Activated naive CD8-positive, alpha-beta T cell treated with anti-CD3 and anti-CD28 coated beads, Interleukin-2, amount 10 ng/mL, durations not matched to agents 7 days and 5 days (primary cell): ENCODE measurements around the gene ATP2C2. TPM values are rescaled to one million over a fixed set of nuclear protein-coding genes. Genes with fewer than 3 reads are reported as not detected.

Experiments used
- ATAC-seq: fragments of 150-1000 bp; cut with Tn5 transposase; one replicate; pipeline ENCODE4 v1.10.0; 2021; ENCODE audit warnings: low read depth, moderate library complexity
- POLR2A ChIA-PET: fragments of 350-600 bp; sonication (Branson Sonifier 250); formaldehyde crosslinking; loops from one replicate; lab custom pipeline; 2021; ENCODE audit warnings: antibody characterized with exemption; lab: Charles Lee
- DNase-seq: peaks from one replicate; pipeline ENCODE4 v3.0.0; 2021
- H3K27ac Mint-ChIP-seq: one replicate; pipeline ENCODE4 v1.8.0; 2022; ENCODE audit warnings: mild to moderate bottlenecking, mixed read lengths
- H3K27me3 Mint-ChIP-seq: one replicate; pipeline ENCODE4 v1.8.0; 2022; ENCODE audit warnings: mild to moderate bottlenecking, moderate library complexity, mixed read lengths
- H3K36me3 Mint-ChIP-seq: one replicate; pipeline ENCODE4 v1.8.0; 2021; ENCODE audit warnings: mild to moderate bottlenecking, mixed read lengths
- H3K4me1 Mint-ChIP-seq: one replicate; pipeline ENCODE4 v1.8.0; 2021; ENCODE audit warnings: mixed read lengths
- H3K4me3 Mint-ChIP-seq: one replicate; pipeline ENCODE4 v1.8.0; 2022; ENCODE audit warnings: mild to moderate bottlenecking, moderate library complexity, mixed read lengths
- H3K9me3 Mint-ChIP-seq: one replicate; pipeline ENCODE4 v1.8.0; 2021; ENCODE audit warnings: mixed read lengths
- total RNA-seq, 2 experiments: library from RNA; stranded (reverse); gene quantifications; one replicate each; pipeline ENCODE4 v1.2.3, GENCODE V29; 2021

Gene ATP2C2
- total RNA-seq, 2 experiments from 2014 or later: not detected

- Mint-ChIP-seq H3K27me3 (no peaks in the 10 kb centered on the region), H3K36me3 (peaks cover 46% of the 10 kb centered on the region), H3K9me3 (no peaks in the 10 kb centered on the region), H3K4me3 (no peak overlapping the region), H3K4me1 (no peaks in the 10 kb centered on the region), H3K27ac (no peak overlapping the region)
- DNase-seq: peak; percentile 20
- POLR2A ChIA-PET: no interaction called here
- ATAC-seq: no peak
Measured at GRCh38 chr16:84482001-84482891, 113.9 kb downstream of the ATP2C2 start.

- no peaks in the 10 kb centered on the region for H3K27me3 Mint-ChIP-seq
- ATAC-seq (no peak), DNase-seq (peak; percentile 19)
- H3K9me3 Mint-ChIP-seq: no peaks in the 10 kb centered on the region
- H3K36me3 Mint-ChIP-seq: peaks cover 41% of the 10 kb centered on the region
- no peaks in the 10 kb centered on the region for H3K4me1 Mint-ChIP-seq
- POLR2A ChIA-PET: no interaction called here
- H3K4me3 Mint-ChIP-seq: no peak overlapping the region
- H3K27ac Mint-ChIP-seq: peak overlapping the region; percentile 25
Measured at GRCh38 chr16:84482951-84483881, 114.9 kb downstream of the ATP2C2 start.

DNA sequence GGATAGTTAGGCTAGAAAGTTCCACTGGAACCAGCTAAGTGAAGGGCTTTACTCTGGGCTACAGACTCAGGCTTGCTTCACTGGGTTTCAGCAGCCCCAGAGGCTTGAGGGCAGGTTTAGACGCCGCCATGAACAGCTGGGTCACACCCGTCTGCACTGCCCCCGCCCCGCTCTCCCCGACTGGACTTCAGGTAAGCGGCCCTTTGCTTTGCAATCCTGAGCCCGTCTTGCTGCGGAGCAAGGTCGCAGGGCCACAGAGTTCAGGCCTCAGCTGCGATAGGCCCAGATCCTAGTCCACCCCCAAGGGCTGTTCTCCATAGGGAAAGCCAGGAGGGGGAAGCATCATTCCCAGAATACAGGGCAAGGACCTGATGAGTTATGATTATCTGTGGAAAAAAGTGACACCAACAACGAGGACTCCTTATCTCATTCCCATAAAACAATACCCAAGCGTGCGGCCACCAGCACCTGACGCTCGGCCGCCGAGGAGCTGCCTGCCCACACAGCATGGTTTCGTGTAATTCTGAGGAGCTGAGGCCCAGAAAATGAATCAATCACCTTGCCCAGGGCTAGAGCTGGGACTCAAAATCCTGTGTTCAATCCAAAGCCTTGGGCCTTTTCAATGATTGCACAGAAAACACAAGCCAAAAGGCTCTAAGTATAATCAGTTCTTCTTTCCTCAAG lies 115.7 kb downstream of the ATP2C2 start:
- Mint-ChIP-seq H3K4me1 (peaks cover under 1% of the 10 kb centered on the region), H3K4me3 (no peak overlapping the region), H3K36me3 (peaks cover 35% of the 10 kb centered on the region), H3K27ac (peak overlapping the region; percentile 25), H3K9me3 (no peaks in the 10 kb centered on the region), H3K27me3 (no peaks in the 10 kb centered on the region)
- ATAC-seq (no peak), DNase-seq (peak; percentile 17)
- POLR2A ChIA-PET: no interaction called here

DNA sequence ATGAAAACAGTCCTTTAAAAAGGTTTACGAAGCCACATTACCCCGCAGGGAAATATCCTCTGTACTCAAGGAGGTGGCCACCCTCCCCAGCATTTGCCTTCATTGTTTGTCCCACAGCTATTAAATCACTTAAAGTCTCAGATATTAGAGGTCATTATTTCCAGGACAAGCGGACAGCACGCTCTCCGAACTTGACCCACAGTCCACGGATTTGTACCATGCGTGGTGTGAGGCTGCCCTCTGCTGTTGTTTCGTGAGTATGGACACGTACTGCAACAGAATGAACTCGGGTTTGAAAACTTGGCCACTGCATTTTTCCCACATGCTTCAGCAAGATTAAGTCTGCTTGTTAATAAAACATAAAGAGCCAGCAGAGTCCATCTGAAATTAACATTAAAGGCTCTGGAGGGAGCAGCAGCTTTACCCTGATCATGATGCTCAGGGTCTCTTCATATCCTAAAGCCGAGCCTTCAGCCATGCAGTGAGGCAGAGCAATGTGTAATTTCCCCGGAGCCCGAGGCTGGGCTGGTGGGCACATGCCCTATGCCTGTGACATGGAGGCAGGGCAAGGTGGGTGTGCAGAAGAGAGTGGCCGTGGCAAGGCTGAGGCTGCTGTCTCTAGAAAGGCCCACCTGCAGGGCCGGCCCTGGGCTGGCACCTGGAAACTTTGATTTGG lies 116.4 kb downstream of the ATP2C2 start:
- peak; percentile 16 for DNase-seq
- ATAC-seq: no peak
- Mint-ChIP-seq H3K27ac (no peak overlapping the region), H3K9me3 (no peaks in the 10 kb centered on the region), H3K4me3 (no peak overlapping the region), H3K4me1 (peaks cover 4% of the 10 kb centered on the region), H3K36me3 (peaks cover 36% of the 10 kb centered on the region), H3K27me3 (no peaks in the 10 kb centered on the region)
- POLR2A ChIA-PET: no interaction called here

DNA sequence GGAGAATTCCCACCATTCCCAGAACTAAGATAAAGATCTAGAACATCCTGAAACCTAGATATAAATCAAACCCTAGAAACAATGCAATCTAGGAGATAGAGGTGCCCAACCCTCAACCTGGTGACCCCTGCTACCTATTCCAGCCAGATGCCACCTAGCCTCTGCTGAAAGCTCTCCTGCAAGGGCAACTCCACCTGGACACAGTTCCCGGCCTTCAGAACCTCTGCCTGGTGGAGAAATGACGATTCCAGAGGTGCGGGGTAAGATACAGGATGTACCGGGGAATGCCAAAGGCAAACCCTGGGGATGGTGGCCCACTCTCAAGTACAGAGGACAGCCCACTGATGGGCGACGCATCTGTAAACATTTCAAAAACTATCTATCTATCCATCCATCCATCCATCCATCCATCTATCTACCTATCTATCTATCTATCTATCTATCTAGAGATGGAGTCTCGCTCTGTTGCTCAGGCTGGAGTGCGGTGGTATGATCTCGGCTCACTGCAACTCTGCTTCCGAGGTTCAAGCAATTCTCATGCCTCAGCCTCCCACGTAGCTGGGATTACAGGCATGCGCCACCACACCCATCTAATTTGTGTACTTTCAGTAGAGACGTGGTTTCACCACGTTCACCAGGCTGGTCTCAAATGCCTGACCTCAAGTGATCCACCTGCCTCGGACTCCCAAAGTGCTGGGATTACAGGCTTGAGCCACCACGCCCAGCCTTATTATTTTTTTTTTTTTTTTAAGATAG lies 117.1 kb downstream of the ATP2C2 start:
- POLR2A ChIA-PET: no interaction called here
- DNase-seq (peak; percentile 16), ATAC-seq (no peak)
- Mint-ChIP-seq H3K27me3 (no peaks in the 10 kb centered on the region), H3K27ac (no peak overlapping the region), H3K36me3 (peaks cover 35% of the 10 kb centered on the region), H3K9me3 (no peaks in the 10 kb centered on the region), H3K4me3 (no peak overlapping the region), H3K4me1 (peaks cover 7% of the 10 kb centered on the region)

GRCh38 chr16:84486126-84486525 lies 117.8 kb downstream of the ATP2C2 start:
- peaks cover 7% of the 10 kb centered on the region for H3K4me1 Mint-ChIP-seq
- no peak overlapping the region for H3K4me3 Mint-ChIP-seq
- DNase-seq (peak; percentile 4), ATAC-seq (no peak)
- H3K36me3 Mint-ChIP-seq: peaks cover 38% of the 10 kb centered on the region
- POLR2A ChIA-PET: no interaction called here
- H3K27ac Mint-ChIP-seq: no peak overlapping the region
- no peaks in the 10 kb centered on the region for H3K9me3 Mint-ChIP-seq
- no peaks in the 10 kb centered on the region for H3K27me3 Mint-ChIP-seq

DNA sequence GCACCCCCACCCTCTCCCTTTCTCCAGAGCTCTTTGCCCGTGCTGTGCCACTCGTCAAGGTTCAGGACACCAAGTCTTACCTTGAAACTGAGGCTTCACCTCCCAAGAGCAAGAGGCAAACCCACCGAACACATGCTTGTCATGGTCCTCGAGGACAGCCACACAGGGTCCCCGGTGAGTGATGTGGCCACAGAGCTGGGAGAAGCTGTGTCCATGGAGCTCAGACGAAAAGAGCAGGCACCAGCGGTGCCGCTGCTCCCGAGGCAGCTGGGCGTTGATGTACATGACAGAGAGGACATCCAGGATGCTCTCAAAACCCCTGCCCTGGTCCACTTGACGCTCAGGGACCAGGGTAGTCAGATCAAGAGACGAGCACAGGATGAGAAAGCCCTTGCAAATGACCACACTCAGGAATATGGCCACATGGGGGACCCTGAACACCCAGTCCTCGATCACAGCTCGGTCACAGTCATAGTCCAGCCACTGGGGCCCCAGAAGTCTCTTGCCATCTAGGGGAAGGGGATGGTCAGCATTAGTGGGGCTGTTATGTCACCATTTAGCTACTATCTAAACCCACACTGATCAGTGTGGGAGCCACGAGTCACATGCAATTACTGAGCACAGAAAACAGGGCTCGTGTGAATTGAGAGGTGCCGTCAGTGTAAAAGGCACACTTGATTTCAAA lies 118.4 kb downstream of the ATP2C2 start:
- ATAC-seq (no peak), DNase-seq (peak; percentile 10)
- H3K27ac Mint-ChIP-seq: no peak overlapping the region
- H3K36me3 Mint-ChIP-seq: peaks cover 42% of the 10 kb centered on the region
- H3K4me3 Mint-ChIP-seq: no peak overlapping the region
- peaks cover 7% of the 10 kb centered on the region for H3K4me1 Mint-ChIP-seq
- POLR2A ChIA-PET: no interaction called here
- H3K9me3 Mint-ChIP-seq: no peaks in the 10 kb centered on the region
- no peaks in the 10 kb centered on the region for H3K27me3 Mint-ChIP-seq

DNA sequence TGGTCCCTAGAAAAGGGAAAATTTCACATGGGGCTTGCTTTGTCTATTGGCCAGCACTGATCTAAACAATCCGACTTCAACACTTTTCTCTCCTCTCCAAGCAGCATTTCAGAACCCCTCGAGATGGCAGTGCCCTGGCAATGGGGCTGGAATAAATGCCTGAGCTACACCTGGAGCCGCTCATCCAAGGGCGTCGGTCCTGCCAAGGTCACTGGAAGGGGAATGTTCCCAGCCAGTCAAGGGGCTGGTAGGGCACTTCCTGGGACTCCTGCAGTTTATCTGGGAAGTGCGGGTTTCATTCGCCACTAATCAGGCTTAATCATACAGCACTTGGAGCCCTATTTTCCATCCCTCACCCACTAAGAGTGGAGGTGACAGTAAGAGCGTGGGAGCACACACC lies 119.0 kb downstream of the ATP2C2 start:
- ATAC-seq: no peak
- H3K4me1 Mint-ChIP-seq: peaks cover 7% of the 10 kb centered on the region
- POLR2A ChIA-PET: no interaction called here
- no peaks in the 10 kb centered on the region for H3K9me3 Mint-ChIP-seq
- H3K27me3 Mint-ChIP-seq: no peaks in the 10 kb centered on the region
- H3K27ac Mint-ChIP-seq: no peak overlapping the region
- H3K36me3 Mint-ChIP-seq: peaks cover 45% of the 10 kb centered on the region
- no peak overlapping the region for H3K4me3 Mint-ChIP-seq
- DNase-seq: peak; percentile 10

DNA sequence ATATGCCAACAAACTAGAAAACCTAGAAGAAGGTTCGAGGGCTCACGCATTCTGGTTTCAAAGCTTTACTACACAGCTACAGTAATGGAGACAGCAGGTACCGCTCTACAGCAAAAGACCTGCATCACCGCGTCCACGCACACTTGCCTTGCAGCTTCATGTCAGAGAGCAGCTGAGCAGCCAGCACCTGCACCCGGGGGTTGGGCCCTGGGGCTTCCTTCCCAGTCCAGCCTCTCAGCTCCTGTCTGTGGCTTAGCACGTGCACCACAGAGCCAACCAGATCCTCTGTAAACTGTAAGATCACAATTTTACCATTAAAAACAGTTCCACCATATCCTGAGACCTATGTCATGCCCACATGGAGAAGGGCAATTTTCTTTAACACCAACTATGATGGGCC lies 120.8 kb downstream of the ATP2C2 start:
- ATAC-seq (no peak), DNase-seq (no peak)
- H3K9me3 Mint-ChIP-seq: peaks cover 4% of the 10 kb centered on the region
- peaks cover 7% of the 10 kb centered on the region for H3K4me1 Mint-ChIP-seq
- H3K27me3 Mint-ChIP-seq: no peaks in the 10 kb centered on the region
- no peak overlapping the region for H3K4me3 Mint-ChIP-seq
- POLR2A ChIA-PET: no interaction called here
- peaks cover 56% of the 10 kb centered on the region for H3K36me3 Mint-ChIP-seq
- H3K27ac Mint-ChIP-seq: no peak overlapping the region

DNA sequence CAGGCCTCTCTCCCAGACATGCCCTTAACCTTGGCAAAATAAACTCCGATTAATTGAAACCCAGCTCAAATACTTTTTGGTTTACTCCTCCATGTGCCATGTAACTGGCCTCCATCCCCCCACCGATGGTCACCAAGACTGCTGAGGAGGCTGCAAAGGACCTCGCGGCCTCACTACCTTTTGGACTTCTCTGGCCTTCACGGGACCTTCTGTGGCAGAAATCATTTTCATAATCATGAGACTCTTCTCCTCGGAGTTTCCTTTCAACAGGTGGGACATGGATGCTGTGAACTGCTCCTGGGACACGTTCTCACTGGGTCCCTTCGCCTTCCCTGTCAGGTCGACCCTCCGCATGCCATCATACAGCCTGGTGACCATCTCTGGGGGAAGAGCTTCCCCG lies 127.2 kb downstream of the ATP2C2 start:
- no peak for DNase-seq
- peaks cover 13% of the 10 kb centered on the region for H3K9me3 Mint-ChIP-seq
- H3K4me3 Mint-ChIP-seq: no peak overlapping the region
- H3K4me1 Mint-ChIP-seq: no peaks in the 10 kb centered on the region
- POLR2A ChIA-PET: no interaction called here
- no peak for ATAC-seq
- H3K36me3 Mint-ChIP-seq: peaks cover 74% of the 10 kb centered on the region
- no peak overlapping the region for H3K27ac Mint-ChIP-seq
- H3K27me3 Mint-ChIP-seq: no peaks in the 10 kb centered on the region

- H3K4me1 Mint-ChIP-seq: no peaks in the 10 kb centered on the region
- DNase-seq (no peak), ATAC-seq (no peak)
- peaks cover 13% of the 10 kb centered on the region for H3K9me3 Mint-ChIP-seq
- H3K27ac Mint-ChIP-seq: no peak overlapping the region
- H3K27me3 Mint-ChIP-seq: no peaks in the 10 kb centered on the region
- POLR2A ChIA-PET: no interaction called here
- H3K4me3 Mint-ChIP-seq: no peak overlapping the region
- peaks cover 62% of the 10 kb centered on the region for H3K36me3 Mint-ChIP-seq
Measured at GRCh38 chr16:84496991-84497390, 128.7 kb downstream of the ATP2C2 start.
